ENCODE measurements around the gene ASZ1.
"Not testable (repeated sequence)": the region's sequence is repeated elsewhere in the genome, so short reads cannot be mapped to it uniquely, and the experiment has no call there.

GRCh38 chr7:117414591-117414990 is 12.7 kb downstream of the ASZ1 start:
- not testable (repeated sequence) for TF ChIP-seq CTCF (IDR thresholded peaks at IDR 0.05); EZH2 (IDR thresholded peaks at IDR 0.05; ENCODE audit: borderline replicate concordance, insufficient read depth, low read depth, low read length, poor library complexity, severe bottlenecking)

Data from B cell (primary cell).